Measurements from ENCODE around the gene NREP. TPM values are rescaled to one million over a fixed set of nuclear protein-coding genes. Genes with fewer than 3 reads are reported as not detected.

Gene NREP
- total and polyA plus RNA-seq, 2 donors (not counting 3 experiments of a cell fraction or from before 2014, with no cell fraction given) = 96.7 to 112 TPM

DNA sequence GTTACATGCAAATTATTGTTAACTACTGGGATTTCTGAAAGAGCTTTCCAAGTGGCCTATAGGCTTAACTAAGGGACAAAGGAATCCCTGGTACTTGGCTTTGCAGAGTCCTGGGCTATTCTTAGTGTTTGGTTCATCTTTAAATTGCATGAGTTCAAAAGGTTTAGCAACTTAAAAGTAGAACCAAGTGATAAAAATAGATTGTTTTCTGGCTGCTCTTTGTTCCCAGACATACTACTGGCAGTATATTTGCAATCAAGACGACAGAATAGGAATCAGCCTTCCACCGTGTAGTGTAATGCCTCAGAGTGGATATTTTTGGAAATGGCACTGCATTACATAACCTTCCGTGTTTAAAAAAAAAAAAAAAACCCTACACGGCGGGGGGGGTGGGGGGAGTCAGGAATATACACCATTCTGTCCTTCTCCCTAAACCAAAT lies 1.0 kb downstream of the NREP start:
- ChIA-PET CTCF (interaction anchor here (1.2 to 3.7 kb wide), 4 partner anchors 13 to 205 kb away, joined by 3 to 59 read pairs (median 10); no protein-coding TSS in a partner anchor), POLR2A (interaction anchor here (2.5 kb wide), 1 partner anchor 193 kb away, joined by 13 read pairs; no protein-coding TSS in a partner anchor)
- no peaks in the 10 kb centered on the region for H3K27me3 ChIP-seq (ENCODE audit: control insufficient read depth in 2 of 2, insufficient read depth in 2 of 2, low read length in 2 of 2)
- H3K36me3 ChIP-seq (ENCODE audit: control insufficient read depth in 2 of 2, extremely low read depth in 1 of 2, insufficient read depth in 2 of 2, low read length in 2 of 2) = no peaks in the 10 kb centered on the region
- peak overlapping the region; percentile 100 for H3K9ac ChIP-seq (replicated peaks; ENCODE audit: extremely low read depth, insufficient read depth, low read length)
- H4K20me1 ChIP-seq (replicated peaks; ENCODE audit: control insufficient read depth, extremely low read depth, insufficient read depth, low read length) = no peaks in the 10 kb centered on the region
- no peak for TF ChIP-seq JUN (IDR thresholded peaks at IDR 0.05; ENCODE audit: borderline replicate concordance, insufficient read depth, insufficient read length, low read depth)
- no peak for TF ChIP-seq MYC (IDR thresholded peaks at IDR 0.05; ENCODE audit: low read depth, low read length)
- TF ChIP-seq, protein P1, sequence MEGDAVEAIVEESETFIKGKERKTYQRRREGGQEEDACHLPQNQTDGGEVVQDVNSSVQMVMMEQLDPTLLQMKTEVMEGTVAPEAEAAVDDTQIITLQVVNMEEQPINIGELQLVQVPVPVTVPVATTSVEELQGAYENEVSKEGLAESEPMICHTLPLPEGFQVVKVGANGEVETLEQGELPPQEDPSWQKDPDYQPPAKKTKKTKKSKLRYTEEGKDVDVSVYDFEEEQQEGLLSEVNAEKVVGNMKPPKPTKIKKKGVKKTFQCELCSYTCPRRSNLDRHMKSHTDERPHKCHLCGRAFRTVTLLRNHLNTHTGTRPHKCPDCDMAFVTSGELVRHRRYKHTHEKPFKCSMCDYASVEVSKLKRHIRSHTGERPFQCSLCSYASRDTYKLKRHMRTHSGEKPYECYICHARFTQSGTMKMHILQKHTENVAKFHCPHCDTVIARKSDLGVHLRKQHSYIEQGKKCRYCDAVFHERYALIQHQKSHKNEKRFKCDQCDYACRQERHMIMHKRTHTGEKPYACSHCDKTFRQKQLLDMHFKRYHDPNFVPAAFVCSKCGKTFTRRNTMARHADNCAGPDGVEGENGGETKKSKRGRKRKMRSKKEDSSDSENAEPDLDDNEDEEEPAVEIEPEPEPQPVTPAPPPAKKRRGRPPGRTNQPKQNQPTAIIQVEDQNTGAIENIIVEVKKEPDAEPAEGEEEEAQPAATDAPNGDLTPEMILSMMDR (IDR thresholded peaks at IDR 0.05; ENCODE audit: extremely low read depth in 1 of 2, insufficient read depth in 1 of 2, low read depth in 1 of 2, low read length in 2 of 2) = no peak
- TF ChIP-seq FOS (IDR thresholded peaks at IDR 0.05; ENCODE audit: borderline replicate concordance, insufficient read depth, low read length) = no peak
- TF ChIP-seq POLR2A (IDR thresholded peaks at IDR 0.05; ENCODE audit: low read depth, low read length) = no peak
- TF ChIP-seq GATA2 (IDR thresholded peaks at IDR 0.05; ENCODE audit: insufficient read depth, insufficient read length, low read depth, low read length) = no peak
- peaks cover 29% of the 10 kb centered on the region for H3K4me1 ChIP-seq (ENCODE audit: control insufficient read depth, extremely low read depth, insufficient read depth, low read length)
- H3K79me2 ChIP-seq (ENCODE audit: control insufficient read depth, insufficient read depth, low read length) = peaks cover 36% of the 10 kb centered on the region
- dilution Hi-C loops (cut with MboI; ENCODE audit: extremely low pct_ligation_motif_present, low sequenced_read_pairs) = no loop called here
- peak overlapping the region; percentile 97 for H3K4me2 ChIP-seq (ENCODE audit: insufficient read depth, low read length)
- FAIRE-seq = no peak
- no TSS peak for BruUV-seq (replicated peaks)
- H3K27ac ChIP-seq (ENCODE audit: insufficient read depth, low read depth, low read length) = peak overlapping the region; percentile 97
- no peaks in the 10 kb centered on the region for H3K9me3 ChIP-seq (replicated peaks; ENCODE audit: control insufficient read depth, insufficient read depth, low read length)
- peak overlapping the region; percentile 80 to 100 (median 100) for H3K4me3 ChIP-seq (replicated peaks in 1 of 3; ENCODE audit: insufficient read depth in 1 of 3, low read depth in 1 of 3, low read length in 3 of 3)
- peak; percentile 71 for DNase-seq (ENCODE audit: low read depth, low spot score)
- H2AFZ ChIP-seq (ENCODE audit: low read depth, low read length) = no peak overlapping the region
- intact Hi-C loops (cut with micrococcal nuclease) = loop anchor here (2.0 to 10.0 kb wide), 4 partner anchors 391 to 1021 kb away; partner anchors contain the start of gene SLC25A46
- no peaks in the 10 kb centered on the region for H3K9me1 ChIP-seq (replicated peaks; ENCODE audit: control insufficient read depth, extremely low read depth, insufficient read depth, low read length)

All from endothelial cell of umbilical vein (primary cell).